Measurements from ENCODE around the gene USO1.
A peak's percentile ranks its signal among the peaks of the same experiment; 100 is the strongest.
"Not testable (repeated sequence)": the region's sequence is repeated elsewhere in the genome, so short reads cannot be mapped to it uniquely, and the experiment has no call there.

USO1 gene

GRCh38 chr4:75714011-75714410 lies 10.4 kb upstream of the USO1 start:
- no peak for DNase-seq

DNA sequence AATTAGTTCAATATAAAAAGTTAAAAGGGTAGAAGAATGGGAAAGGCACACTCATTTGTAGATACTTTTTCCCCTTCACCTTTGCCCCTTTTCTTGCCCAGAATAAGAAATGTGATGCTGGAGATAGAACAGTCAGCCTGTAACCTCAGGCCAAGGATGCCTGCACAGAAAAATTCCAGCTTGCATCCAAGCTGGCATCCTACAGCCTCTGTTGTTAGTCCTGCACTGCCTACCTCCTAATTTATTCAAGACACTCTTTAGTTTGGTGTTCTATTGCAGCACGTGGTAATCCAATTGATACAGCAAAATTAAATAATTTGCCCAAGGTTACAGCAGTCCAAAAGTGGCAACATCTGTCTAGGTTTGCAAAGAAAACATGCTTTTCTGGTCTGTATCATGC lies 9.7 kb upstream of the USO1 start:
- no peak for DNase-seq

DNA sequence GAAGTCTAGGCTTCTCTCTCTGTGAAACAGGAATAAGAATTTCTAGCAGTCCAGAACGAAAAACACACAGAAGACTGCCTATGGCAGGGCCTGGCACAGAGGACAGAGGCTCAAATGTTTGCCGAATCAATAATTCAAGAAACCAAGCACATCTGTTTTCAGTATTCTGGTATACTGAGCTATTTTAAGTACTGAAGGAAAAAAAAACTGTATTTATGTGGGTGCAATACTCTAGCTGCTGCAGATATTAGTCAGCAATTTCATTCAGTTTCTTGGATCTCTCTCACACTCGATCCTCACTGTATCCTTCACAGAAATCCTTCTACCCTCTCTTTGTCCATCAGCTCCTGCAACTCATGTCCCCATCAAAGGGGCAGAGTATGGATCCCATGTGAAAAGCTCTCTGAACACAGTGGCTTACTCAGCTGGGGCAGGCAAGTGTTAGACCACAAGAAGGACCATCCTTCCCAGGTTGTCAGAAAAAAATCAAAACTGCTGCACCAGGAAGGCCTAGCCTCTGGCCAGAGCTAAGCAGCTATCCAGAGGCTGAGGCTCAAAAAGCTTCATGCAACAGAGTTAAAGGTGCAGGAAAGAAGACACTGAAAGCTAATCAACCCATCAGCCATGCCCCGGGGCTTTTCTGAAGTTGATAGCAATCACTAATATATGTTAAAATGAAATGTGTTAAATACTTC lies 9.1 kb upstream of the USO1 start:
- no peak for DNase-seq

DNA sequence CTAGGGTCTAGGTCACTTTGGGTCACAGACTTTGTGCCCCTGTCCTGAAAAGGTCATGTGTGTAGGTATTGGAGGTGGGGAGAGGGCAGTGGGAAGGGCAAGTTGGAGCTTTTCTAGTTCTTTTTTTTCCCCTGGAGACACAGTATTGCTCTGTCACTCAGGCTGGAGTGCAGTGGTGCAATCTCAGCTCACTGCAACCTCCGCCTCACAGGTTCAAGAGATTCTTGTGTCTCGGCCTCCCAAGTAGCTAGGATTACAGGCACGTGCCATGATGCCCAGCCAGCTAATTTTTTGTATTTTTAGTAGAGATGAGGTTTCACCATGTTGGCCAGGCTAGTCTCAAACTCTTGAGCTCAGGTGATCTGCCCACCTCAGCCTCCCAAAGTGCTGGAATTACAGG lies 8.3 kb upstream of the USO1 start:
- DNase-seq: not testable (repeated sequence)

DNA sequence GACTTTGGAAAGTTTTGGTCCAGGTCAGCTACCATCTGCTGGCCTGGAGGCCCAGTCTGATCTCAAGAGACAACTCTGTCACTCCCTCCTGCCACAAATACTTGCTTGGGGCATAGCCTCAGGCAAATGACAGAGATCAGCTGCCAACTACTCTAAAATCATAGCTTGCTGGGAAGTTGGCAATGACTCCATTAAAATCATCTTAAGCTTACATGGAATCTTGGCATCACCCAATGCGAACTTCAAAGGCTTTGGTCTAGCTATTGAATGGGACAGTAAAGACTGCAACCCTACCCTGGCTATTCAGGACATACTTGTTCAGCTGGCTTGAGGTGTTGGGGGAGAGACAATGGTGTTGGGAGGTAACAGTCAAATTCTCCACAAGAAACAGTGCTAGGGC lies 7.0 kb upstream of the USO1 start:
- no peak for DNase-seq

- no peak for DNase-seq
These were observed 5.8 kb upstream of the USO1 start for GRCh38 chr4:75718529-75718928.

DNA sequence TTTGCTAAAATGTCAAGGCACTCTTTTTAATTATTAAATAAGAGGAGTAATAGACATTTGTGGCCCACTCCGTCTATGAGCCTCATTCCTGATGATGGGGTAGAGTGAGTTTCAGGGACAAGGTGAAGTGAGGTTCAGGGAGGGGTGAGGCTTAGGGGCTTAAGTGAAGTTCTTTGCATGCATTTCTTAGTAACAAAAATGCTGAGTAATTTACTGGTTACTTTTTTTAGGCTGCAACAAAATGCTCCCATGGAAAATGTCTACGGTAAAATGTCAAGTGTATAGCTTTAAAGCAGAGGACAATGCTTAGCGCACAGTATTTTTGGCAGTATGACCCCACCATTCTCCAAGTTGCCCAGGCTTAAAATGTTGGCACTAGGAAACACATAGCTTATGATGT lies 2.0 kb upstream of the USO1 start:
- DNase-seq: no peak

DNA sequence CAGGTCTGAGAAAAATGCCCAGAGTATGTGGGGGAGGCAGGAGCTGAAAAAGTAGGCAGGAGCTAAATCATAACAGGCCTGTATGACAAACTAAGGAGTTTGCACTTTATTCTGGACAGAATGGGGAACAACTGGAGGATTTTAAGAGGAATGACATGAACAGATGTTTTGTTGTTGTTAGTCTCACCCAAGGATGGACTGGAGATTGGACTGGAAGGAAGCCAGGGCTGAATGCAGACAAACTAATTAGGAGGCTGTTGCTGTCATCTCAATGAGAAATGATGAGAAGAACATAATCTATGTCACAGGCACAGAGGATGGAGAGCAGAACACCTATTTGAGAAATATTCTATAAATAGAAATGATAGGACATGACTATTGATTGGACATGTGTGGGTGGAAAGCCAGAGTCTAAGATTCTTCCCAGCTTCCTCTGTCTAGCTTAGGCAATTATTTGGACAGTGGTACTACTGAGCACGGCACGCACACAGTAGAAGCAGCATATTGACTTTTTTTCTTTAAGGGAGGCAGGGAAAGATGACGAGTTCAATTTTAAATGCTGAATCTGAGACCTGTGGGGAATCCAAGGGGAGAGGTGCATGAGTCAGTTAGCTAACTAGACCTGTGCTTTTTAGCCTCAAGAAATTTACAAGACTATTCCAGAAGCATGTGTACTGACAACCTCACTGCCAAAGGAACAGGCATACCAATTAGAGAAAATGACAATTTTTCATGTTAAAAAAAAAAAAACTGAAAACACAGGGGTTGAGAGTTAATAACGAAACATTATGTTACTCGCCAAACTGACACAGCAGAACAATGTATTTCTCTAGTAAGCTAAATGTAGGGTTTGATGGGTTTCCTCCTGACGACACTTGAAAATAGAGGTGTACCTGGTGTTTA lies 963 bp upstream of the USO1 start:
- peak; percentile 21 for DNase-seq

DNA sequence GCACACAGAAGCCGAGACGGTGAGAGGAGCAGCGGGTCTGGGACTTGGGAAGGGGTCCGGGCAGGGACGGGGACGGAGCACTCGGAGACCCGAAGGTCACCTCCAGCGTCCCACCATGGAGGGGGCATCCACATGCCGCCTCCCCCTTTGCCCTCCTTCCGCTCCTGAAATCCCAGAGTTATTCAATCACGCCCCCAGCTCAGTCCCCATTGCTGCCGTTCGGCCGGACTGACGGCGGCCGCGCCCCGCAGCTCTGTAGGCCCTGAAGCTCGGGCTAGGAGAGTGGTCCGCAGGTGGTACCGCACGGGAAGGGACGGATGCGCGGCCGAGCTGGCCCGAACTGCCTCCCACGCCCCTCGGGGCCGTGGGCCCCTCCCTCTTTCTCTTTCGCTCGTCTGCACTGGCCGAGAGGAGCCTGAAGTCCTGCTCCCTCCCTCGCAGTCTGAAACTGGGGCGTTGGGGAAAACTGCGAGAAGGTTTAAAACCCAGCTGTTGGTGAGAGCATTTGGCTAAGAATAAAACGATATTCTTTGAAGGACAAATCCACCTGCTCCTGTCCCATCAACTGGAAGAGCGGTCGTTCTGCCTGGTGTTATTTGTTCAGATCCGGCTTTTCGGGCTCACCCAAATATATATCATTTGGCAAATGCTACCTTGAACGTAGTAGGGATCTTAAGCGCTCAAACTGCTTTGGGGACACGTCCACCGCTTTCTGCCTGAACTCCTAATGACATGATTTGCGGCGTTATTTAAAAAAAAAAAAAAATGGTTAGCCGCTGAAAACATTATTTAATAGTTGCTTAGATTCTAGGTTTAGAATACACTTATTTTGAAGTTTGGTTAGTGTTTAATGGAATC lies 719 bp downstream of the USO1 start:
- peak; percentile 15 for DNase-seq

DNA sequence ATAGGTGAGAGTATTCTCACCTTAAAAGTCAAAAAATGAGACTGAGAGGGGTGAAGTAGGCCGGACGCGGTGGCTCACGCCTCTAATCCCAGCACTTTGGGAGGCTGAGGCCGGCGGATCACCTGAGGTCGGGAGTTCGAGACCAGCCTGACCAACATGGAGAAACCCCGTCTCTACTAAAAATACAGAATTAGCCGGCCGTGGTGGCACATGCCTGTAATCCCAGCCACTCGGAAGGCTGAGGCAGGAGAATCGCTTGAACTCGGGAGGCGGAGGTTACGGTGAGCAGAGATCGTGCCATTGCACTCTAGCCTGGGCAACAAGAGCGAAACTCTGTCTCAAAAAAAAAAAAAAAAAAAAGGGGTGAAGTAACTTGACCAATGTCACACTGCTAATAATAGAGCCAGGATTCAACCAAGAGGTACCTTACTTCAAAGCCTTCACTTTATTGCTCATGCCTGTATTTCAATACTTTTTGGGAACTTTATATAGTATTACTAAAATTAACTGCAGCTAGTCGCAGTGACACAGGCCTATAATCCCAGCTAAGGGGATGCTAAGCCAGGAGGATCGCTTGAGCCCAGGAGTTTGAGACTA lies 1.7 kb downstream of the USO1 start:
- not testable (repeated sequence) for DNase-seq

DNA sequence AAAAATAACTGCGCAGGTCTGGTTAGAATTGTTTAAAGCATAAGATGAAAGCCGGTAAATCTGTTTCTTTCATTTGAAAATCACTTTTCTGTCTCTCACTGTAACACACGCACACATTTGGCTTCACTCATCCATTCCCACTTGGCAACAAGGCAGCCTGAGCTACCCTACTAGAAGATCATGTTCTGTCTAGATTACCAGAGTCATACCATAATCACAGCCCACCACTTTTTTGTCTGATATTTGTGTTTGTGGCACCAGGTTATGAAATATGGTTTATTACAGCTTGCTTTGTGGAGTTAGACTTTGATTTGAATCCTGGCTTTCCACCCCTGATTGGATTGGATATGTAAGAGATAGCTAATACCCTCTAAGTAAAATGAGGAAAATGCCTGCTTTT lies 2.2 kb downstream of the USO1 start:
- no peak for DNase-seq

- DNase-seq: no peak
These were observed 2.7 kb downstream of the USO1 start for GRCh38 chr4:75727073-75727472.

DNA sequence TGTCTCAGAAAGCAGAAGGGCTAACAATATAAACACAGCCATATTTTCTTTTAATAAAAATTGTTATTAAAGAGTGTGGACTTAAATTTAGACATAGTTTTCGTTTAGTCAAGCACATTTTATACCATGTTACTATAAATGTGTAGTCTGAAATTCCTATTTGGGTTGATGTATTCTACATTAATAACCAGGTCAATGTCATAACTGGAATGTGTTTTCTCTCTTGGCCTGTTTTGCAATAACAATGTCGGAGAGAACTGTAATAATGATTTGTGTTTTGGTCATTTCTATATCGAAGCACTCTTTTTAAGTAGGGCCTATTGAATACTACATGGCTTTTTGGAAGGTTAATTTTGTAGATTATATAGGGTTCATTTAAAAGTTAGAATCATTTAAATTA lies 5.5 kb downstream of the USO1 start:
- DNase-seq: no peak

GRCh38 chr4:75733369-75733768 lies 9.0 kb downstream of the USO1 start:
- no peak for DNase-seq

- DNase-seq: no peak
These were observed 11.1 kb downstream of the USO1 start for GRCh38 chr4:75735525-75735924.

DNA sequence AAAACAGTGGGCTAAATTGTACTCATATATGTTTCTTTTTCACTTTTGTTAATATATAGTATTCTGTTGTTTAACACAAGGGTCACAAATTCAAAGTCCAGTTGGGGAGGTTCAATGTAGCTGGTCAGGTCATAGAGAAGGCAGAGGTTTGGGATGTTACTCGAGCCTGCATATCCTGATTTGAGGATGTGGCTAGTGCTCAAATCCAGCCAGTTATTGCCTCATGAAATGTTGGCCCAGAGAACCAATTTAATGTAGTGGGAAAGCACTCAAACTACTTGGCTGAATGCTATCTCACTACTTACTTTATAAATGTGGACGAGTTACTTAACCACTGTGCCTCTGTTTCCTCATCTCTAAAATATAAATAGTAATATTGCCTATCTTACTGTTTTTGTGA lies 12.5 kb downstream of the USO1 start:
- no peak for DNase-seq

DNA sequence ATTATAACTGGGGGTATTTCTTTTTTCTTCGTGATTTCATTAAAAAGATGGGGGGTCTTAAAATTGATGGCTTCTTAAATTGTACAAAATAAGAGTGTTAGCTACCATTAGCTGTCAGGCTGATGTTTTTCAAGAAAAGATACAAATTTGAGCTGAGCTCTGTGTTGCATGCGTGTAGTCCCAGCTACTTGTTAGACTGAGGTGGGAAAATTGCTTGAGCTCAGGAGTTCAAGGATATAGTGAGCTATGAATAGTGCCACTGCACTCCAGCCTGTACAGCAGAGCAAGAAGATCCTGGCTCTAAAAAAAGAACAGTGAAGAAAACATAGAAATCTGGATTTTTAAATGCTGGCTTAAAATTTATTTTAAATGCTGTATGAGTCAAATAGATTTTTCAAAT lies 13.0 kb downstream of the USO1 start:
- DNase-seq: no peak

DNA sequence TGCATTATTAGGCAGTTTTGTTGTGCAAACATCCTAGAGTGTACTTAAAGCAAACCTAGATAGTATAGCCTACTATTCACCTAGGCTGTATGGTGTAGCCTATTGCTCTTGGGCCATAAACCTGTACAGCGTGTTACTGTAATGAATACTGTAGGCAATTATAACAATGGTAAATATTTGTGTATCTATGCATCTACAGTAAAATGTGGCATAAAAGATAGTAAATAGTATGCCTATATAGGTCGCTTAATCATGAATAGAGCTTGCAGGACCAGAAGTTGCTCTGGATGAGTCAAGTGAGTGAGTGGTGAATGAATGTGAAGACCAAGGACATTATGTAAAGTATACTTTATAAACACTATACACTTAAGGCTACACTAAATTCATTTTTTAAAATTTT lies 16.6 kb downstream of the USO1 start:
- DNase-seq: no peak

GRCh38 chr4:75742451-75742850 lies 18.1 kb downstream of the USO1 start:
- no peak for DNase-seq

DNA sequence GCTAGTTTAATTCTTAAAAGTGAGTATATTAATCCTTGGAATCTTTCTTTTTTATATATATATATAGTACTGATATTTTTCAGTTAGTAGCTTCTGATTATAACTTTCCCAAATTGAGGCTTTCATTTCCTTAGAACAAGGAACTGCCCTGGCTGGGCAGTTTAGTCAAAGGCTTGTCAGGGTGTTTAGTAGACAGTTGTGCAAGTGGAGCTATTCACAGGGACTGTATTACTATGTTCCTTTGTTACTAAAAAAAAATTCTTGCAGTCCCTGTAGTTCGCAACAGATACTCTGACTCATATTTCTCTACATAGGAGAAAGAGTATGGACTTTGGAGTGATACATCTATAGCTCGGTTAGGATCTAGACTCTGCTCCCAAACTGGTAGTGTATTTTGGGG lies 20.8 kb downstream of the USO1 start:
- DNase-seq: no peak

GRCh38 chr4:75745721-75746199 lies 21.4 kb downstream of the USO1 start:
- no peak for DNase-seq

- no peak for DNase-seq
These were observed 28.3 kb downstream of the USO1 start for GRCh38 chr4:75752637-75753036.

DNA sequence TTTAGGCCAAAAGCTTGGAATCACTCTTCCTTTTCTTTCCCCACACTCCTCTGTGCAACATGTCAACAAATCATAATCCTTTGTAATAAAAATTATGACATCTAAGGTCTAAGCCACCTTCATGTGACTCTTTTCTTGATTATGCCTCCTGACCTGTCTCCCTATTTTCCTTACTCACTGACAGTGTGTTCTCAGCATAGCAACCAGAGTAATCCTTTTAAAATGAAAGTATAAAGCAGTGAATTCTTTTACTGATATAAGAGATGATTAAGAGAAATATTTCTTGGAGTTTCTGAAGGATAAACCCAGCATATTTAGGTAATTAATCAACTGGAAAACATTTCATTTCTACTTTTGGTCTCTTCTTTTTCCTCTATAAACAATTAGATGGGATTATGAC lies 44.7 kb downstream of the USO1 start:
- no peak for DNase-seq
